Activated CD4-positive, CD25-positive, alpha-beta regulatory T cell treated with anti-CD3 and anti-CD28 coated beads, Interleukin-2, amount 50 U/mL, for 24 hours (primary cell): ENCODE measurements around the gene GNAS-AS1.
A peak's percentile ranks its signal among the peaks of the same experiment; 100 is the strongest.

Source experiments
- ATAC-seq, 2 donors: fragments of 150-1000 bp; cut with Tn5 transposase; one replicate each; pipeline ENCODE4 v1.10.0; 2021; ENCODE audit warnings: mild to moderate bottlenecking in 1 of 2, moderate library complexity in 1 of 2

The GNAS-AS1 gene

DNA sequence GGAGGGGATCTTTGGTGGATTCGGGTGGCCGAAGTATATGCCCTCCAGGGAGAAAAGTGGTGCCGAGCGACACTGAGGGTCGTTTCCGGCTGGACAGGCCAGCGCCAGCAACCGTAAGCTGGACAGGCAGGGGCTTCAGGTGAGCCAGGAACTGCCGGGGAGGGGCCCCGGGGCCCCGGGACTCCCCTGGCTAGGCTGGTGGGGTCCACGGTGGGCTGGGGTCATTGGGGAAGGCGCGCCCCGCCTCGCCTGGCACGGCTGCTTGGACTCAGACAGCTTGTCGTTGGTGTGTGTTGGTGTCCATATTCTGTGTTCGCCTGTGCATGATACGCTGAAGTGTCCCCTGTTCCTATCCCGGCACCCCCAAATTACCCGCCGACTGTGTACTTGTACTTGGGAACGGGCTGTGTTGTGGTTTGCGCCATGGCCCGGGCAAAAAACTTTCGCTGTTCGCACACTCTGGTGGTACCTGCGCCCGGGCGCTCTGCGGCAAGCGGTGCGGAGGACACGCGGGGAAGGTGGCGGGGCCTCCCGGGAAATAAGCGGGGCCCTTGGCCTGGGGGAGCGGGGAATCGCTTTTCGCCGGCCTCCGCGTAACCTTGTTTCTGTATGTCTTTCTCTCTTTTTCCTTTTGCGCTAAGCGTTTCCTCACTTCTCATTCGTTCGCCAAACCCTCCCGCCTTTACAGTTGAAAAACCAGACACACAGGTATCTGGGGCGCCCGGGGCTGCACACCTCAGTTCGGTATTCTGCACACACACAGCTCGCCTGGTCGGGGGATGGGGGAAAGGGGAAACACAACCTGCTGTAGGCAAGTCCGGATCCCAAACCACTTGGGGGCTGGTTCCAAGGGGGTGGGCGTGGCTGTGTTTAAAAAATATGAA lies 5.0 kb upstream of the GNAS-AS1 start:
- no peak for ATAC-seq

DNA sequence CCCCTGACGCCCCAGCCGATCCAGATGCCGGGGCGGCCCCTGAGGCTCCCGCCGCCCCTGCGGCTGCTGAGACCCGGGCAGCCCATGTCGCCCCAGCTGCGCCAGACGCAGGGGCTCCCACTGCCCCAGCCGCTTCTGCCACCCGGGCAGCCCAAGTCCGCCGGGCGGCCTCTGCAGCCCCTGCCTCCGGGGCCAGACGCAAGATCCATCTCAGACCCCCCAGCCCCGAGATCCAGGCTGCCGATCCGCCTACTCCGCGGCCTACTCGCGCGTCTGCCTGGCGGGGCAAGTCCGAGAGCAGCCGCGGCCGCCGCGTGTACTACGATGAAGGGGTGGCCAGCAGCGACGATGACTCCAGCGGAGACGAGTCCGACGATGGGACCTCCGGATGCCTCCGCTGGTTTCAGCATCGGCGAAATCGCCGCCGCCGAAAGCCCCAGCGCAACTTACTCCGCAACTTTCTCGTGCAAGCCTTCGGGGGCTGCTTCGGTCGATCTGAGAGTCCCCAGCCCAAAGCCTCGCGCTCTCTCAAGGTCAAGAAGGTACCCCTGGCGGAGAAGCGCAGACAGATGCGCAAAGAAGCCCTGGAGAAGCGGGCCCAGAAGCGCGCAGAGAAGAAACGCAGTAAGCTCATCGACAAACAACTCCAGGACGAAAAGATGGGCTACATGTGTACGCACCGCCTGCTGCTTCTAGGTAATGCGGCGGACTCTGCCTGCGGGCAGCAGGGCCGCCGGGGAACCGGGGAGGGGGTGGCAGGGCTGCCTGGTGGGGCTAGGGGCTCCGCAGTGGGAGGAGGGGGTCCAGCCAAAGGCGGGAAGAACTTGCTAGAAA lies 4.2 kb upstream of the GNAS-AS1 start:
- ATAC-seq: no peak

DNA sequence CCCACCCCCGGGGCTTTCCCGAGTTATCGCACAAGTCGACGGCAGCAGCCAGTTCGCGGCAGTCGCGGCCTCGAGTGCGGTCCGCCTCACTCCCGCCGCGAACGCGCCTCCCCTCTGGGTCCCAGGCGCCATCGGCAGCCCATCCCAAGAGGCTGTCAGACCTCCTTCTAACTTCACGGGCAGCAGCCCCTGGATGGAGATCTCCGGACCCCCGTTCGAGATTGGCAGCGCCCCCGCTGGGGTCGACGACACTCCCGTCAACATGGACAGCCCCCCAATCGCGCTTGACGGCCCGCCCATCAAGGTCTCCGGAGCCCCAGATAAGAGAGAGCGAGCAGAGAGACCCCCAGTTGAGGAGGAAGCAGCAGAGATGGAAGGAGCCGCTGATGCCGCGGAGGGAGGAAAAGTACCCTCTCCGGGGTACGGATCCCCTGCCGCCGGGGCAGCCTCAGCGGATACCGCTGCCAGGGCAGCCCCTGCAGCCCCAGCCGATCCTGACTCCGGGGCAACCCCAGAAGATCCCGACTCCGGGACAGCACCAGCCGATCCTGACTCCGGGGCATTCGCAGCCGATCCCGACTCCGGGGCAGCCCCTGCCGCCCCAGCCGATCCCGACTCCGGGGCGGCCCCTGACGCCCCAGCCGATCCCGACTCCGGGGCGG lies 3.4 kb upstream of the GNAS-AS1 start:
- no peak for ATAC-seq

DNA sequence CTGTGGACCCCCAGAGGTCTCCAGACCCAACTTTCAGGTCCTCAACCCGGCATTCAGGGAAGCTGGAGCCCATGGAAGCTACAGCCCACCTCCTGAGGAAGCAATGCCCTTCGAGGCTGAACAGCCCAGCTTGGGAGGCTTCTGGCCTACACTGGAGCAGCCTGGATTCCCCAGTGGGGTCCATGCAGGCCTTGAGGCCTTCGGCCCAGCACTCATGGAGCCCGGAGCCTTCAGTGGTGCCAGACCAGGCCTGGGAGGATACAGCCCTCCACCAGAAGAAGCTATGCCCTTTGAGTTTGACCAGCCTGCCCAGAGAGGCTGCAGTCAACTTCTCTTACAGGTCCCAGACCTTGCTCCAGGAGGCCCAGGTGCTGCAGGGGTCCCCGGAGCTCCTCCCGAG lies 2.8 kb upstream of the GNAS-AS1 start:
- ATAC-seq: no peak

DNA sequence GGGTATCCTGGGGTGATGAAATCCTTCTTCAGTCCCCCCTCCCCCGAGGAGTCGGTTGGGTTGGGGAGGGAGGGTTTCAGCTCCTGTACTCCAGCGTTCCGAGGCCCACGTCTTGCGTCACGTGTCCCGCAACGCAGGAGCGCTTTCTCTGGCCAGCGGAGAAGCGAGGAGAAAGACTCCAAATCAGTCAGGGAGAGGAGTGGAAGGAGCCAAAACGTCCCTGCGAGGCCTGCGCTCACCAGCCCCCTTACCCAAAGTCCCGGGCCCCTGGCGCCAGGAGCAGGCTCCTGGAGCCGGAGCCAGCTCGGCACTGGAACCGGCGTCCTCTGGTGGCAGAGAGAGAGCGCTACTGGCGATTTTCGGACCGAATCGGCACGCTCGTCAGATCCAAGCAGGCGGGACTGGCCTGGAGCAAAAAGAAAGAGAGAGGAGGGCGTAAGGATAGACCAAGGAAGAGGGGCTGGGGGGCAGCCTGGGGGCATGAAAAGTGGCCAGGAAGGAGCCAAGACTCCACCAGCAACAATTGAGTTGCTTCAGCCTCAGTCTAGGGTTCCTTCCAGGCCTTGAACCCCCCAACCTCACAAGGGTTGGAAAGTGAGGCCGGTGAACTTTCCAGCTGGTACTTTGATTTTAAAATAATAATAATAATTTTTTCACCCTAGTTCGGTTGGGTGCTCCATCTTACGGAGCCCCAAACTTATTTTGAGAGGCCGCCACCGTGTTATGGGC lies 2.0 kb upstream of the GNAS-AS1 start, which contains the start of gene GNAS:
GNAS (plus strand) TSS at position 174 of the 729 bp plus-strand sequence.
- no peak for ATAC-seq

DNA sequence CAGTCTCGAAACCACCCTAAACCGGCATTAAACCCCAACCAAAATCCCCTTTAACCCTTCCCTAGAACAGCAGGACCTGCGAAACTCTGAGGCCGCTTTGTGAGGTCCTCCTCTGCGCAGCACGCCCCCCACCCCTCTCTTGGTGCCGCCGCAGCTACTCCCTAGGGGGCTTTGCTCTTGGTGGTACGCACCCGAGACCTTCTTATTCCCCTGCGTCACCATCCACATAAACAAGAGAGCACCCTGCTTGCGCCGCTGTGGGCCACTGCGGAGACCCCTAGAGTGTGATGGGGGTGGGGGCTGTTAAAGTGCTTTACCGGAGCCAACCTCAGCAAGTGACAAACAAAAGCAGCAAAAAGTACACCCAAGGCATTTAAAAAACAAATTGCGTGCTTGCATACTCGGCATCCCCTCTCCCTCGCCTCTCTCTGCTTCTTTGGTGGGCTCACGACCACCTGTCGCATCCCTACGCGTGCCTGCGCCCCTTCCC lies 1.3 kb upstream of the GNAS-AS1 start:
- no peak for ATAC-seq

DNA sequence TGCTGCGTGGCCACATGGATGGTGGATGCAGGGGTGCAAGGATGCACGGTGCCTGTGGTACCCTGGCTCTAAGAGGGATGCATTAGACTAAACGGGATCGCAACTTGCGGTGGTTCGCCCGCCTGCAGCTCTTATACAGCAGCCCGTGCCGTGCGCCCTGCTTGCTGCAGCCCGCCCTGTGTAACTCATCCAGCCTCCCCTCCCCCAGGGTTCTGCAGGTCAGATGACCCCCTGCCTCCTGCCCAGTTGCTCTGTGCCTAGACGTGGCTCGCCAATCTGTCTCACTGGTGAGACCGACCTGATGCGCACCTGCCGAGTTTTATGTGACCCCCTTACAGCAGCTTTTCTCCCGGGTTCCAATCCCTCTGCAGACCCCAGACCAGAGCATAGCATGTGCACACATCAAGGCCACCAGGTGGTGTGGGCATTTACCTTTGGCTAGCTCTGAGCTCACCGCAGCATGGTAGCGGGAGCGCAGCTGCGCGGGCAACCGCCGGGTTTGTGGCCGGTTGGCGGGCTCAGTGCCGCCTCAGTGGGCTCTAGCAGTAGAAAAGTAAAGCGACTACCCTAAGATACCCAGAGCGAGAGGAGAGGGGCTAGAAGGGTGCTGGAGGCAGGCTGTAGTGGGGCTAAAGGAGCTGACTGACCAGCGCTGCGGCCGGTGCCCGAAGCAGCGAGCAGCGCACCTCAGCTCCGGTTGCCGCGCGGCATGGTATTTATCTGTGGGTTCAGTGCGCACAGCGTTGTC lies 693 bp upstream of the GNAS-AS1 start:
- ATAC-seq: no peak

DNA sequence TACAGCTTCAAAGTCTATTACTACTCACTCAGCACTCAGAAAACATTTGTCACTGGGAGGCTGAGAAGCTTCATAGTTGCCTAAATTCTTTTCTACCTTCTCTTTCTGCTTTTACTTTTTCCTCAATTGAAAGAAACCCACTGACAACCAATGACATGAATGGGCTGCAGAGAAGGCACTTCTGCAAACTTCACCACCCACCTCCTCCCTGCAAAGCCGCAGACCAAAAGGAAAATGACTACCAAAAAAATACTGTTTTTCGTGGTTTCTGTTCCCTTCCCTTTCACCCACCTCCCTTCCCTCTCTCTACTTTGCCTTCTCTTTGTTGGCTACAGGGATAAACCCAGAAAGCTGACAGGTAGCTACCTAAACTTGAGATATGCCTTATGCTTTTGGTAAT lies 3.2 kb downstream of the GNAS-AS1 start:
- ATAC-seq: no peak

DNA sequence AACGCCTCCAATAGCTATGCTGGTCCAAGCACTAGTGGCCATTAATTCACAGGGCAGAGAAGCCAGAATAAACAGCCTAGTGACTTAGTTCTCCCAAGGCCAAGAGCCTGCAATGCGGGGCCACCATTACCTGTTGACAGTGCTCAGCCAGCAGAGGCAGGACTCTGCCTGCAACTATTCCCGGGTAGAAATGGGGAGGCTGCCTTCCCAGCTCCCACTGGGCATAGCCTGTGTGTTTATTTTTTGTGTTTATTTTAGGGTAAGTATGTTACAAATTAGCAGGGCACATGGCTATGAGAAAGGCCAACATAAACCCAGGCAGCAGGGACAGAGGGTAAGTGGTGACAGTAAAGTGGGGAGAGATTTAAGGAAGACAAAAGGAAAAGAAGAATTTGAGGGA lies 5.0 kb downstream of the GNAS-AS1 start:
- ATAC-seq: no peak

DNA sequence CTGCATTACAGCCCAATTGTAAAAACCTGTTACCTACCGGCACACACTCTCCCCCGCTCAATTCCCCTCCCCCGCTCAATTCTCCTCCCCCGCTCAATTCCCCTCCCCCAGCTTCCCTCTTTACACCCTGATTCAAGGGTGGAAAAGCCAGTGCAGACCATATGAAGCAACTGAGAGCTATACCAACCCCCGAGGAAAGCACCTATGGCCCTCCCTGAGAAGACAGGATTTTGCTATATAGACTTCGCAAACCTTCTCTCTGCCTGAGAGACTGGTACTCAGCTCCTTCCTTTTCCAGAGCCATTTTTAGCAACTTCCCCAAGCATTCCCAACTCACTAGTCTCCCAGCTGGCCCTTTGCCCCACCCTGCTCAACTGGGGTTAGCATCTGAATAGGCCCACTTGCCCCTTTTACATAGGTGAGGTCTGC lies 7.6 kb downstream of the GNAS-AS1 start:
- ATAC-seq: no peak

DNA sequence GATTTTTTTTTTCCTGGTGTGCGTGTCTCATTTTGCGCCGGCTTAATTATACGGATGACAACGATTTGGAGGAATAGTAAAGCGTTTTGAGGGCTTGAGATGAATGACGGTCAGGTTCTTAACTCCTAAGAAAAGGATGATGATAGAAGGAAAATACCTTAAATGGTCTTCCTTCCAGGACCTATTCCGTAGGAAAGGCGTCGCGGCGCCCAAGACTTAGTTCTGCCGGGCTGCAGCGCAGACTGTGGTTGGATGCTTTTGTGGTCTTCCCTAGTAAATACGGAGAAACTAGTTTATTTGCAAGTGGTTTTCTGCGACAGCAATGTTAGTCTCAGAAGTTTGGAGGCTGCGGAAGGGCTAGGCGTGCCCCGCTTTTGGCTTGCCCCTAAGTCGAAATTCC lies 8.4 kb downstream of the GNAS-AS1 start:
- ATAC-seq: no peak

DNA sequence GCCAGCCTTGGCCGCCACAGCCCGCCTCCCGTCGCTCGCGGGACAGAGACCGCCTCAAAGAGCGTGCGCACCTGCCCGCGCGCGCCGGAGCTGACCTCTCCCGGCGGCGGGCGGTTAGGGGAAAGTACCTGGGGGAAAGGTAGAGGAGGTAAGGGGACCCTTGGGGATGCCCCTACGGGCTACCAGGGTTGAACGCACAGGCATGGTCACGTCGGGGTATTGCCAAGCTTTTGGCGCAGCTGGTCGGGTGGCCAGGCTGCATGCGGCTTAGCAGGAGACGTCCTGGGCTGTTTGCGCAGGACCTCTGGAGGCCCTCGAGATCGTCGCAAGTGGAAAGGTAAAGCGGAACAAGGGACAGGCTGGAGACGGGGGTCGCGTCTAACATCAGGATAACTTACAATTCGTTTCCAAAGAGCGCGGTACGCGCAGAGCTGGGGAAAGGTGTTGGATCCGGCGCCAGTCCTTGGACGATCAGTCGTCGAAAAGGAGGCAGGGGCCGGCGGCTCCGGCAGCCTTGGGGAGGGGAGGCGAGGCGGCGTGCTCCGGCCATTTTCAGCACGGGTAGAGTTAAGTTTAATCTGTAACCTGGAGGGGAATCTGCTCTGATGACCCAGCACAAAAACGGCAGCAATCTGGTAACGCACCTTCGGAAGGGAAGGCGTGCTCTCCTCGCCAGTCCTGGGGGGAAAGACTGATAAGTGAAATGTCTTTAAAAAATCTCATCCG lies 9.0 kb downstream of the GNAS-AS1 start:
- no peak for ATAC-seq

DNA sequence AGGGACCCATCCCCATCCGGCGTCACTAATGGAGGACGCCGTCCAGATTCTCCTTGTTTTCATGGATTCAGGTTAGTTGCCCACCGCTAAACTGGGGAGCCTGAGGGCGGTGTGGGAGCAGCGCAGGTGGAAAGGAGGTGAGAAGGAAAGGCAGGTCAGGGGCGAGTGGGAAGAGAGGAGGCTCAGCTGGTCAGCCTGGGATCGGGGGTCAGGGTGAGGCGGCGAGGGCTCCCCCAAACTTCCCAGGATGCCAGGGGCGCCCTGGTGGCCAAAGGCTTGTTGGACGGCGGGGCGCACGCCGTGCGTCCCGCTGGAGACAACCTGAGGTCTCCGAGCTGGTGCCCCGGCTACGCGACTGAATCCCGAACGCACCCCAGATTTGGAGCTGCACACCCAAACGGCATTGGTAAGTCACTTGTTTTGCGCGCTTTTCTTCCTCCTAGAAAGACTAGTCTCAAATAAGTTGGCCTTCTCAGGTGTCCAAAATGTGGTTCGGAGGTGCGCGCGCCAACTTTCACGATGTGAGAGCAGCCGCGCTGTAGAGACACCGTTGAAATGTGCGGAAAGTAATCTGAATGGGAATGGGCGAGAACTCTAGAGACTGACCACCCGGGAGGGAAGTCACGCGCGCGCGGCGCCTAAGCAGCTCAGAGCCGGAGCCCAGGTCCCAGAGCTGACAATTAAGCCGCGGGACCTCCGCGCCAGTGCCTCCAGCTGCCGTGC lies 9.7 kb downstream of the GNAS-AS1 start:
- no peak for ATAC-seq

DNA sequence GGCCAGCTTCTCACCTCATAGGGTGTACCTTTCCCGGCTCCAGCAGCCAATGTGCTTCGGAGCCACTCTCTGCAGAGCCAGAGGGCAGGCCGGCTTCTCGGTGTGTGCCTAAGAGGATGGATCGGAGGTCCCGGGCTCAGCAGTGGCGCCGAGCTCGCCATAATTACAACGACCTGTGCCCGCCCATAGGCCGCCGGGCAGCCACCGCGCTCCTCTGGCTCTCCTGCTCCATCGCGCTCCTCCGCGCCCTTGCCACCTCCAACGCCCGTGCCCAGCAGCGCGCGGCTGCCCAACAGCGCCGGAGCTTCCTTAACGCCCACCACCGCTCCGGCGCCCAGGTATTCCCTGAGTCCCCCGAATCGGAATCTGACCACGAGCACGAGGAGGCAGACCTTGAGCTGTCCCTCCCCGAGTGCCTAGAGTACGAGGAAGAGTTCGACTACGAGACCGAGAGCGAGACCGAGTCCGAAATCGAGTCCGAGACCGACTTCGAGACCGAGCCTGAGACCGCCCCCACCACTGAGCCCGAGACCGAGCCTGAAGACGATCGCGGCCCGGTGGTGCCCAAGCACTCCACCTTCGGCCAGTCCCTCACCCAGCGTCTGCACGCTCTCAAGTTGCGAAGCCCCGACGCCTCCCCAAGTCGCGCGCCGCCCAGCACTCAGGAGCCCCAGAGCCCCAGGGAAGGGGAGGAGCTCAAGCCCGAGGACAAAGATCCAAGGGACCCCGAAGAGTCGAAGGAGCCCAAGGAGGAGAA lies 10.5 kb downstream of the GNAS-AS1 start:
- no peak for ATAC-seq

DNA sequence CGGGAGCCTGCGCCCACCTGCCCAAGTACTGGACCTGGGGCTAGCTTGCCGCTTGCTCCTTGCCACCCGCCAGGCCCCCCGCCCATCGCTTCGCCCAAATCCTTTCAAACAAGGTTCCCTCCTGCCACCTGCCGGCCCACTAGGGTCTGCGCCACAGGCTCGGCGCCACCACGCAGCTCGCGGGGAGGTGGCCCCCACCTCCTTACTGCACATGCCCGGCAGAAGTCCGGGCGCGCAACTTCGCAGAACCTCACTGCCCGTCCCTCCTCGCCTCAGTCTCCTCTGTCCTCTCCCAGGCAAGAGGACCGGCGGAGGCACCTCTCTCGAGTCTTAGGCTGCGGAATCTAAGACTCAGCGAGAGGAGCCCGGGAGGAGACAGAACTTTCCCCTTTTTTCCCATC lies 11.2 kb downstream of the GNAS-AS1 start:
- peak; percentile 36 to 46 for ATAC-seq

DNA sequence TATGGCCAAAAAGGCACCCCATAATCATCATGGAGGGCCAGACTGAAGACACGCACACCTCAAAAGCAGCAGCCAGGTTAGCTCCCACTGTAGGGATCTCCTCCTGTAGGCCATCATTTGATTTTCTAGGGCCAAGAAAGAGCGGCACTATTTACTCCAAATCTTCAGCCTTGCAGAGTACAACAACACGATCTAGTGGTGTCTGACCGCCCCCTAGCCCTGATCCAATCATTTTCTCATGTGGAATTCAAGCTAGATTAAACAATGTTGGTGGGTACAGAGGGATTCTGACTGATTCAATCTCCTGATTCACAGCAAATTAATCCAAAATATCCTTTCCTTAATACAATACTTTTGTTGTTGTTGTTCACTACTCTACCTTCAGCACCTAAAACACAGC lies 12.5 kb downstream of the GNAS-AS1 start:
- ATAC-seq: no peak

DNA sequence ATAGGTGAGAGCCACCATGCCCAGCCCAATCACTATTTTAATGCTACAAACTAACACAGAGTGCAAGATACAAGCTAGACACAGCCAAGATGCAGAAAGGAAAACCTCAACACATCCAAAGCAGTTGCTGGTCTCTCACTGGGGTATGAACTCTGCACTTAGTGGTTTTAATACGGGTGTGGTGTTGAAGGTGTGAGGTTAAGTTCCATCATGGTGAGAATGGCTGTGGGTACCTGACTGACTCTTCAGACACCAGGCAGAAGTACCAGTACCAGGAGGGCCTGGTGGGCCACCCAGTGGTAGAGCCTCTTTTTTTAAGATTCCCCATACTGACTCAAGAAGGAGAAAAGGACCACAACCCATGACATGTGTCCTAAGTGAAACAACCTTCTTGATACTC lies 13.0 kb downstream of the GNAS-AS1 start:
- ATAC-seq: no peak

DNA sequence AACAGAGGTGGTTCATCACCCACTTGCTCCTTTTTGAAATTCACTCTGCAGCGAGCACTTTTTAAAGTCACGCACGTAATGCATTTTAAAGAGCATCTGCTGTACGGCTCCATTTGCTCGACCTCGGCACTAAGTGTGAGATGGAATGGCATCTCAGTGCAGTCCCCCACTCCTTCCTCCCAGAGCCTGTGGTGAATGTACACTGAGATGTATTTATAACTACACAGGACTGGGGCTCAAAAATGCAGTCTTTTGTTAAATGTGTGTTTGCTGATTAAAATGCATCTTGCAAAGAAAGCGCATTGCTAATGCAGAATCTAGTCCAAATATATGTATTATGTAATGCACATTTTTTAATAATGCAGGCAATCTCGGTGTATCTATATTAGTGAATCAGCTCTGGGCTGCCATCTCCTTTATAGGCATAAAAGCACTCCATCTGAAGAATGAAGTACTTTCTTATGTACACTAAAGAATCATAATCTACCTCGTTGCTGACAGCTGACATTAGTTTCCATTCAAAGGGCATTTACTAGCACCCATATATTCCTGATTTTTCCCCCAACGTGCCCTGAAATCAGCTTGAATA lies 14.0 kb downstream of the GNAS-AS1 start:
- no peak for ATAC-seq

DNA sequence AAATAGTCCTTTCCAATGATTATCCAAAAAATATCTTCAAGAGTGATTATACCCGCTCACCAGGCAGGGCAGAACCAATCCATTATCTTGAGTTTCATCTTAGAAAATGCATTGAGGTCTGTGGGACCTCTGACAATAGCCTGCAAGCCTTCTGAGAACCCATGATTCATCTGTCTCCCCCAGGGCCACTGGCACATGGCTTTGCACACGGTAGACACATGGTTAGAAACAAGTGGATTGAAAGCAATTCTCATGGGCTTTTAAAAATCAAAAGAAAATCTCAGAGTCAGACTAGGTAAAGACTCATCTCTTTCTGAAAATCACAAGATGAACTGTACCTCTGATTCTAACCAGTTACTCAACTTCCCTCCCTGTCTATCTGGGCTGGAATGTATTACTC lies 15.5 kb downstream of the GNAS-AS1 start:
- ATAC-seq: no peak
